ENCODE results near the gene LMNB1. TPM values are rescaled to one million over a fixed set of nuclear protein-coding genes. Genes with fewer than 3 reads are reported as not detected.
A peak's percentile ranks its signal among the peaks of the same experiment; 100 is the strongest.
"Not testable (repeated sequence)": the region's sequence is repeated elsewhere in the genome, so short reads cannot be mapped to it uniquely, and the experiment has no call there.

Gene LMNB1
- total RNA-seq, 3 donors from 2014 or later (not counting 1 experiment from before 2014, with no cell fraction given): 31.2 to 57.8 (median 37.3) TPM

GRCh38 chr5:126810596-126811380 is 33.9 kb downstream of the LMNB1 start:
- DNase-seq: peak in 1 of 2 donors; percentile 19
- no peaks in the 10 kb centered on the region for H3K36me3 Mint-ChIP-seq
- no peaks in the 10 kb centered on the region for H3K9me3 Mint-ChIP-seq
- H3K4me1 ChIP-seq (ENCODE audit: control insufficient read depth, insufficient read depth, low read length): peaks cover 20% of the 10 kb centered on the region
- peak overlapping the region; percentile 92 for H3K27ac ChIP-seq (ENCODE audit: low read length)
- H3K27ac Mint-ChIP-seq: peak overlapping the region; percentile 94 to 95
- H3K4me3 Mint-ChIP-seq: peak overlapping the region; percentile 63
- H3K36me3 ChIP-seq (ENCODE audit: control insufficient read depth, insufficient read depth, low read length): peaks cover 12% of the 10 kb centered on the region
- TF ChIP-seq, protein P1, sequence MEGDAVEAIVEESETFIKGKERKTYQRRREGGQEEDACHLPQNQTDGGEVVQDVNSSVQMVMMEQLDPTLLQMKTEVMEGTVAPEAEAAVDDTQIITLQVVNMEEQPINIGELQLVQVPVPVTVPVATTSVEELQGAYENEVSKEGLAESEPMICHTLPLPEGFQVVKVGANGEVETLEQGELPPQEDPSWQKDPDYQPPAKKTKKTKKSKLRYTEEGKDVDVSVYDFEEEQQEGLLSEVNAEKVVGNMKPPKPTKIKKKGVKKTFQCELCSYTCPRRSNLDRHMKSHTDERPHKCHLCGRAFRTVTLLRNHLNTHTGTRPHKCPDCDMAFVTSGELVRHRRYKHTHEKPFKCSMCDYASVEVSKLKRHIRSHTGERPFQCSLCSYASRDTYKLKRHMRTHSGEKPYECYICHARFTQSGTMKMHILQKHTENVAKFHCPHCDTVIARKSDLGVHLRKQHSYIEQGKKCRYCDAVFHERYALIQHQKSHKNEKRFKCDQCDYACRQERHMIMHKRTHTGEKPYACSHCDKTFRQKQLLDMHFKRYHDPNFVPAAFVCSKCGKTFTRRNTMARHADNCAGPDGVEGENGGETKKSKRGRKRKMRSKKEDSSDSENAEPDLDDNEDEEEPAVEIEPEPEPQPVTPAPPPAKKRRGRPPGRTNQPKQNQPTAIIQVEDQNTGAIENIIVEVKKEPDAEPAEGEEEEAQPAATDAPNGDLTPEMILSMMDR (IDR thresholded peaks at IDR 0.05): no peak
- H3K4me1 Mint-ChIP-seq: peaks cover 27 to 38% of the 10 kb centered on the region in 2 donors
- no peaks in the 10 kb centered on the region for H3K9me3 ChIP-seq (ENCODE audit: control insufficient read depth, insufficient read depth, low read length)
- WGBS (ENCODE audit: insufficient coverage): 82% methylated on average over 4 of the region's 4 CpGs
- no peak overlapping the region for H3K4me3 ChIP-seq (ENCODE audit: low read length)
- intact Hi-C loops (cut with micrococcal nuclease): loop anchor here (1.0 to 10.0 kb wide), 5 partner anchors 32 to 1274 kb away; partner anchors contain the start of genes MARCHF3, PHAX and SLC12A2
- H3K27me3 Mint-ChIP-seq (ENCODE audit: low read depth in 2 of 2): no peaks in the 10 kb centered on the region
- no peaks in the 10 kb centered on the region for H3K27me3 ChIP-seq (ENCODE audit: control insufficient read depth, insufficient read depth, low read length)
- ATAC-seq: peak; percentile 48 to 74 (median 55)

GRCh38 chr5:126811515-126812198 is 34.7 kb downstream of the LMNB1 start:
- peaks cover 7% of the 10 kb centered on the region for H3K36me3 ChIP-seq (ENCODE audit: control insufficient read depth, insufficient read depth, low read length)
- no peaks in the 10 kb centered on the region for H3K9me3 ChIP-seq (ENCODE audit: control insufficient read depth, insufficient read depth, low read length)
- Mint-ChIP-seq H3K4me3 (peak overlapping the region; percentile 63), H3K27me3 (ENCODE audit: low read depth in 2 of 2) (no peaks in the 10 kb centered on the region), H3K4me1 (peaks cover 32 to 43% of the 10 kb centered on the region in 2 donors), H3K9me3 (no peaks in the 10 kb centered on the region), H3K27ac (peak overlapping the region; percentile 94 to 95), H3K36me3 (no peaks in the 10 kb centered on the region)
- WGBS (ENCODE audit: insufficient coverage): 69% methylated on average over 5 of the region's 6 CpGs
- peak overlapping the region; percentile 92 for H3K27ac ChIP-seq (ENCODE audit: low read length)
- H3K4me1 ChIP-seq (ENCODE audit: control insufficient read depth, insufficient read depth, low read length): peaks cover 20% of the 10 kb centered on the region
- H3K27me3 ChIP-seq (ENCODE audit: control insufficient read depth, insufficient read depth, low read length): no peaks in the 10 kb centered on the region
- no peak overlapping the region for H3K4me3 ChIP-seq (ENCODE audit: low read length)
- intact Hi-C loops (cut with micrococcal nuclease): loop anchor here (1.0 to 10.0 kb wide), 5 partner anchors 33 to 1273 kb away; partner anchors contain the start of genes MARCHF3, PHAX and SLC12A2
- ATAC-seq (peak; percentile 76 to 91 (median 84)), DNase-seq (peak in 1 of 2 donors; percentile 66)
- TF ChIP-seq, protein P1 (IDR thresholded peaks at IDR 0.05): no peak

GRCh38 chr5:126812199-126812570 is 35.2 kb downstream of the LMNB1 start:
- H3K27me3 Mint-ChIP-seq (ENCODE audit: low read depth in 2 of 2): no peaks in the 10 kb centered on the region
- ATAC-seq (no peak), DNase-seq (peak in 1 of 2 donors; percentile 23)
- Histone ChIP-seq H3K4me1 (ENCODE audit: control insufficient read depth, insufficient read depth, low read length) (peaks cover 20% of the 10 kb centered on the region), H3K4me3 (ENCODE audit: low read length) (no peak overlapping the region), H3K9me3 (ENCODE audit: control insufficient read depth, insufficient read depth, low read length) (no peaks in the 10 kb centered on the region), H3K27ac (ENCODE audit: low read length) (peak overlapping the region; percentile 92), H3K27me3 (ENCODE audit: control insufficient read depth, insufficient read depth, low read length) (no peaks in the 10 kb centered on the region), H3K36me3 (ENCODE audit: control insufficient read depth, insufficient read depth, low read length) (peaks cover 7% of the 10 kb centered on the region)
- intact Hi-C loops (cut with micrococcal nuclease): loop anchor here (10.0 kb wide), 1 partner anchor 1273 kb away; the partner anchor contains the start of gene SLC12A2
- peaks cover 37 to 49% of the 10 kb centered on the region in 2 donors for H3K4me1 Mint-ChIP-seq
- TF ChIP-seq, protein P1 (IDR thresholded peaks at IDR 0.05): no peak
- WGBS (ENCODE audit: insufficient coverage): 100% methylated on average over 4 of the region's 4 CpGs
- H3K9me3 Mint-ChIP-seq: no peaks in the 10 kb centered on the region
- H3K36me3 Mint-ChIP-seq: no peaks in the 10 kb centered on the region
- peak overlapping the region; percentile 94 to 95 for H3K27ac Mint-ChIP-seq
- H3K4me3 Mint-ChIP-seq: peak overlapping the region; percentile 63

GRCh38 chr5:126813799-126814198 is 36.9 kb downstream of the LMNB1 start:
- intact Hi-C loops (cut with micrococcal nuclease): loop anchor here (10.0 kb wide), 1 partner anchor 1271 kb away; the partner anchor contains the start of gene SLC12A2
- peaks cover 18% of the 10 kb centered on the region for H3K4me1 ChIP-seq (ENCODE audit: control insufficient read depth, insufficient read depth, low read length)
- DNase-seq; H3K27ac ChIP-seq (ENCODE audit: low read length); H3K9me3 ChIP-seq (ENCODE audit: control insufficient read depth, insufficient read depth, low read length); H3K36me3 ChIP-seq (ENCODE audit: control insufficient read depth, insufficient read depth, low read length); H3K4me3 ChIP-seq (ENCODE audit: low read length); H3K27me3 Mint-ChIP-seq (ENCODE audit: low read depth in 2 of 2); H3K4me3 Mint-ChIP-seq; H3K27me3 ChIP-seq (ENCODE audit: control insufficient read depth, insufficient read depth, low read length); ATAC-seq; H3K9me3 Mint-ChIP-seq; H3K36me3 Mint-ChIP-seq: not testable (repeated sequence)
- WGBS (ENCODE audit: insufficient coverage): 93% methylated on average over 8 of the region's 9 CpGs
- H3K27ac Mint-ChIP-seq: peak overlapping the region; percentile 94 to 95
- H3K4me1 Mint-ChIP-seq: peaks cover 39 to 50% of the 10 kb centered on the region in 2 donors

All from natural killer cell (primary cell).